ENCODE results near the gene DAB1. TPM values are rescaled to one million over a fixed set of nuclear protein-coding genes. Genes with fewer than 3 reads are reported as not detected.

The DAB1 gene
- total and polyA plus RNA-seq, 10 of the 15 experiments (the other 5 are each of a cell fraction or from before 2014, with no cell fraction given): 0.02 to 0.10 (median 0.03) TPM; not detected in 5

- no peak for TF ChIP-seq PKNOX1 (IDR thresholded peaks at IDR 0.05)
- TF ChIP-seq STAT1 (conservative IDR thresholded peaks at IDR 0.05): no peak
- no peak for TF ChIP-seq SMC3 (IDR thresholded peaks at IDR 0.05; ENCODE audit: borderline replicate concordance, low read length)
Observed at GRCh38 chr1:57248830-57249229, 175.0 kb downstream of the DAB1 start (continued).

GRCh38 chr1:57238233-57238781 lies 185.6 kb downstream of the DAB1 start:
- no peak for FAIRE-seq
- Histone ChIP-seq H3K27ac (ENCODE audit: control insufficient read depth, insufficient read depth) (no peak overlapping the region), H3K27me3 (replicated peaks in 1 of 2; ENCODE audit: control insufficient read depth in 2 of 2, insufficient read depth in 2 of 2, low read length in 1 of 2) (no peaks in the 10 kb centered on the region; a peak in 1 of 4 replicates), H3K79me2 (ENCODE audit: control insufficient read depth, insufficient read depth, low read length) (no peaks in the 10 kb centered on the region), H4K20me1 (ENCODE audit: control insufficient read depth, insufficient read depth) (no peaks in the 10 kb centered on the region), H3K9ac (ENCODE audit: control insufficient read depth, insufficient read depth, low read length) (no peak overlapping the region), H3K4me3 (no peak overlapping the region), H3K36me3 (ENCODE audit: control insufficient read depth in 2 of 2, insufficient read depth in 2 of 2, low read length in 1 of 2) (no peaks in the 10 kb centered on the region), H3K9me3 (replicated peaks; ENCODE audit: control insufficient read depth, insufficient read depth, low read length) (no peaks in the 10 kb centered on the region), H3K4me1 (ENCODE audit: control insufficient read depth, insufficient read depth, low read length) (no peaks in the 10 kb centered on the region), H2AFZ (ENCODE audit: control insufficient read depth, low read depth, low read length) (no peak overlapping the region), H3K4me2 (ENCODE audit: control insufficient read depth, insufficient read depth) (no peak overlapping the region)
- ATAC-seq: no peak
- ChIA-PET SMC1A (ENCODE audit: uncharacterized antibody, unreplicated experiment) (no interaction called here), CTCF (interaction anchor here (0.6 kb wide), 1 partner anchor 1494 kb away, joined by 3 read pairs; no protein-coding TSS in a partner anchor), POLR2A (no interaction called here), RAD21 (ENCODE audit: unreplicated experiment) (no interaction called here)
- no TSS peak for BruUV-seq (replicated peaks)
- intact Hi-C loops (cut with micrococcal nuclease; ENCODE audit: unreplicated experiment) (no loop called here), in situ Hi-C loops (cut with MboI) (no loop called here)
- 2% methylated on average over 3 of the region's 3 CpGs for WGBS (ENCODE audit: insufficient coverage, insufficient replicate concordance, low lambda C conversion rate, missing lambda C conversion rate)
- DNase-seq (ENCODE audit: low read depth, low spot score): no peak
- TF ChIP-seq NBN (IDR thresholded peaks at IDR 0.05) (no peak), GABPA (IDR thresholded peaks at IDR 0.05; ENCODE audit: low read depth) (no peak), PRDM15 (CRISPR knock-in tag; IDR thresholded peaks at IDR 0.05) (no peak), YY1 (IDR thresholded peaks at IDR 0.05; ENCODE audit: low read depth, low read length) (no peak), FOXM1 (IDR thresholded peaks at IDR 0.05; ENCODE audit: low read depth, low read length) (no peak), MLLT1 (IDR thresholded peaks at IDR 0.05) (no peak), E4F1 (IDR thresholded peaks at IDR 0.05; ENCODE audit: borderline replicate concordance, partially characterized antibody) (no peak), STAT3 (IDR thresholded peaks at IDR 0.05; ENCODE audit: low read depth, low read length) (no peak), TAF1 (IDR thresholded peaks at IDR 0.05; ENCODE audit: borderline replicate concordance, low read depth, low read length) (no peak), CREM (IDR thresholded peaks at IDR 0.05; ENCODE audit: low read depth) (no peak), SP1 (IDR thresholded peaks at IDR 0.05; ENCODE audit: low read depth, low read length) (no peak), RELA (IDR thresholded peaks at IDR 0.05; ENCODE audit: borderline replicate concordance, partially characterized antibody) (no peak), KAT2A (conservative IDR thresholded peaks at IDR 0.05; ENCODE audit: control insufficient read depth, low read depth, low read length) (no peak)
